GM19043 (cell line): ENCODE data around the gene TMEM132A.

Experiments
- ATAC-seq: cut with Tn5 transposase; IDR thresholded peaks from one replicate; pipeline ENCODE4 v1.9.1; 2021; ENCODE audit warnings: low read depth; ENCODE audit not compliant: unreplicated experiment

TMEM132A gene, protein sequence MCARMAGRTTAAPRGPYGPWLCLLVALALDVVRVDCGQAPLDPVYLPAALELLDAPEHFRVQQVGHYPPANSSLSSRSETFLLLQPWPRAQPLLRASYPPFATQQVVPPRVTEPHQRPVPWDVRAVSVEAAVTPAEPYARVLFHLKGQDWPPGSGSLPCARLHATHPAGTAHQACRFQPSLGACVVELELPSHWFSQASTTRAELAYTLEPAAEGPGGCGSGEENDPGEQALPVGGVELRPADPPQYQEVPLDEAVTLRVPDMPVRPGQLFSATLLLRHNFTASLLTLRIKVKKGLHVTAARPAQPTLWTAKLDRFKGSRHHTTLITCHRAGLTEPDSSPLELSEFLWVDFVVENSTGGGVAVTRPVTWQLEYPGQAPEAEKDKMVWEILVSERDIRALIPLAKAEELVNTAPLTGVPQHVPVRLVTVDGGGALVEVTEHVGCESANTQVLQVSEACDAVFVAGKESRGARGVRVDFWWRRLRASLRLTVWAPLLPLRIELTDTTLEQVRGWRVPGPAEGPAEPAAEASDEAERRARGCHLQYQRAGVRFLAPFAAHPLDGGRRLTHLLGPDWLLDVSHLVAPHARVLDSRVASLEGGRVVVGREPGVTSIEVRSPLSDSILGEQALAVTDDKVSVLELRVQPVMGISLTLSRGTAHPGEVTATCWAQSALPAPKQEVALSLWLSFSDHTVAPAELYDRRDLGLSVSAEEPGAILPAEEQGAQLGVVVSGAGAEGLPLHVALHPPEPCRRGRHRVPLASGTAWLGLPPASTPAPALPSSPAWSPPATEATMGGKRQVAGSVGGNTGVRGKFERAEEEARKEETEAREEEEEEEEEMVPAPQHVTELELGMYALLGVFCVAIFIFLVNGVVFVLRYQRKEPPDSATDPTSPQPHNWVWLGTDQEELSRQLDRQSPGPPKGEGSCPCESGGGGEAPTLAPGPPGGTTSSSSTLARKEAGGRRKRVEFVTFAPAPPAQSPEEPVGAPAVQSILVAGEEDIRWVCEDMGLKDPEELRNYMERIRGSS

DNA sequence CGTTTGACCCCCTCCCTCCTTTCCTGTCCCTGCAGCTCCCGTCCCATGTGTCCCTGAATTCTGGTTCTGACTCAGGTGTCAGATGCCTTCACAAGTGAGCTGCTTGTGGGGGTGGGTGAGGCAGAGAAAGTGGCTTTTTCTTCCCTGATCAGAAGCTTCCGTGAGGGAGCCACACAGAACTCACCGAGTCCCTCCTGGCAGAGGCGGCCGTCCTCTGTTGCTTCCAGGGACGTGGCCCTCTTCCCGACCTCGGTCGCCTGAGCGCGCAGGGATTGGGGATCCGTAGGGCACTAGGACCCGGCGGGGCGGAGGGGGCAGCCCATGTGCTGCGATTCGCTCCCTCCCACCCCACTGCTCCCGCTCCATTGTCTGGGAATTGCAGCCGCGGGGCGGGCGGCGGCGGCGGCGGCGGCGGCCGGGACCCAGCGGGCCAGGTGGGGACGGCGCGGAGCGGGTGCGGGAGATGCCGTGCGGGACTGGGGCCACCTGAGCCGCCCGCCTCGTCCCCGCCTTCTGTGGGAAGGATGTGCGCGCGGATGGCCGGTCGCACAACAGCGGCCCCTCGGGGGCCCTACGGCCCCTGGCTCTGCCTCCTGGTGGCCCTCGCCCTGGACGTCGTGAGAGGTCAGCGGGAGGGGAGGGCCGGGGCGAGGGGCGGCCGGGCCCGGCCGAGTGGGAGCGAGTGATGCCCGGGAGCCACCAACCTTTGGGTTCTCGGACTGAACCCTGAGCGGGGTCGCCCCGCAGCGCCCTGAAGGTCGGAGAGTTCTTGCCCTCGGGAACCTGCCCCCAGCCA lies at the start of gene TMEM132A:
TSS of gene TMEM132A (plus strand) at position 351 of the 796 bp plus-strand sequence. CDS start at position 525, 174 bp downstream.
- no peak for ATAC-seq

DNA sequence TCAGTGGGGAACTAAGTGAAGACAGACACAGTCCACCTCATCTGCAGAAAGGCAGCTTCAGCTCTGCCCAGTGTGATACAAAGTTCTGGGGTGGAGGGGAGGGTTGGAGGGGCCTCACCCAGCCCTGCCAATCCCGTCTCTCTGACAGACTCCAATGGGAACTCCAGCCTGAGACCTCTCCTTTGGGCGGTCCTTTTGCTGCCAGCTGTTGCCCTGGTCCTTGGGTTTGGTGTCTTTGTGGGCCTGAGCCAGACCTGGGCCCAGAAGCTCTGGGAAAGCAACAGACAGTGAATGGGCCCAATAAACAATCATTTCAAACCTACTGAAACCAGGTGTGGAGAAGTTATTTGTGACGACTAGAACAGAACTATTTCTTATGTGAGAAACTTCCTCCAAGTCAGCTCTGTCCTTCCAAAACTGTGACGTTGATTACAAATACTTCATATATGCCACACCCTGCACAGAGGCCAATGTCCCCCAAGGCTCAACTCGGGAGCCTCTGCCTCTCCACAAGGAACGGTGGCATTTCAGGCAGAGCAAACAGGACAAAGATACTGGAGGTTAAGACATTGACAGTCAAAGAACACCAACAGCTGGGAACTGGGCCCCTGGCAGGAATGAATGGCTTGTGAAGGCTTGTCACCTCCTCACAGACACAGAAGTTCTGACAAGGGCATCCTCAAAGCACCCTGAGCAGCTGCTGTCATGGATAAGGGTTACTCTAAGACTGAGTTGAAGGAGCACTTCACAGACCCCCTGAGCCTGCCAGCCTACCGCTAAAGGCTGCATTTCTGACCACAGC lies 48.7 kb upstream of the TMEM132A start:
- no peak for ATAC-seq

DNA sequence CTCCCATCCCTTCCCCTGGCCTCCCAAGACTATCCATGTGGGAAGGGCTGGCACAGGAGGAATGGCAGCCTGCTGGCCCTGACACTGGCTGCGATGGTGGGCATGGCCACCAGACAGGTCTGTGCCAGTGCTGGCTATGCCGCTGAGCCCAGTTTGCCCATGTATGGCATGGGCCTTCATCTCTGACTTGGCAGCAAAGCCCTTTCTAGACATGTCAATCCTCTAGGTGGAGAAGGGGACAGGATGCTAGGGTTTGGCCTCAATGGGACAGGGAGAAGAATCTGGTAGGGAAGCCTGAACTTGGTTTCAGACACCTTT lies 48.1 kb upstream of the TMEM132A start:
- ATAC-seq: no peak

DNA sequence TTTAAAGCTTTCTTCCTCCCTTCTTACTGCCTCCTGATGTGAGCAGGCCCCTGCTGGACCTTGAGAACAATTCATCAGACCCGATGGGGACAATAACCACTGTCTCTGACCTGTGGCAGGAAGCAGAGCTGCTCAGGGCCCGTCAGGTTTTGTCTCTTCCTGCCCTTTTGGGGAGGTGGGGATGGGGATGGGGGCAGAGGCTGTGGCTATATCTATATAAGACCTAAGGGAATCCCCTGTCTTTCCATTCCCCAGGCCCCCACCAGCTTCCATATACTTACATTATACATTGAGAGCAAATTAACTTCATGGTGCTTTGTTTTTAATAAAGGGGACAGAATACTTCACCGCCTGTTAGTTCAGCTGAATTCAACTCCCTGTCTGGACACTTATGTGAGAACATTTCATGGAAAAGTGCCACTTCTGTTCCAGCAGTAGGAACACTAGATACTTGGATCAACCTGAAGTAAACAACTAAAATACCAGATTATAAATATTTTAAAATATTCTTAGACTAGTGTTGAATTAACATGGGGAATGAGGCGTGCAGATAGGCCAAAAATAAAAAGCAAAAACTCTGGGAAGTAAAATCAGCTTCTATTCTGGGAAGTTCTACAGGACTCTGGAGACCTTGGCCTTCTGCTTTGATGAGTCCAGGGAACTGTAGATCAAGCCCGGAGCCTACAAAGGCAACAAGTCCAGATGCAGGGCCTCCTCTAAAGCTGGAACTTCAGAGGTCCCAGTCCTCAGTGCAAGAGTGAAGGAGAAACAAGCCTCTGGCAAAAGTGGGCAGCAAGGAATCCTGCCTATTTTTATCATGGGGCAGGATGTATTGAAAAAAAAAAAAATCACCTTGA lies 45.8 kb upstream of the TMEM132A start:
- ATAC-seq: no peak

DNA sequence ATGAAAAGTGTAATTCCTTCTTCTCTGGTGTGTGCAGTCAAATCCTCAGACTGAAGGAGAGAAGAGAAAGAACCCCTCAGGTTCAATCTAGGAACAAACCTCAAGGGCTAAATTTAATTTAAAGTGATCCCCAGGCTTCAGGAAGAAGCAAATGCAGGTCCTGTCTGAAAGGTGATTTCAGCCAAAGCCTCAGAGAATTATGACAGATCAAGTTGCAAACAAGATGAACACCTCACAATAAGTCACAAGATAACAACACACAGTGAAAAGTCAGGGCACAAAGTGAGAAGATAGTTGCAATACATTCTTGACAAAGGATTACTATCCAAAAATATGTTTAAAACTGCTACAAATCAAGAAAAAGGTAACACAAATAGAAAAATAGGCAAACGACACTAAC lies 45.2 kb upstream of the TMEM132A start:
- no peak for ATAC-seq

DNA sequence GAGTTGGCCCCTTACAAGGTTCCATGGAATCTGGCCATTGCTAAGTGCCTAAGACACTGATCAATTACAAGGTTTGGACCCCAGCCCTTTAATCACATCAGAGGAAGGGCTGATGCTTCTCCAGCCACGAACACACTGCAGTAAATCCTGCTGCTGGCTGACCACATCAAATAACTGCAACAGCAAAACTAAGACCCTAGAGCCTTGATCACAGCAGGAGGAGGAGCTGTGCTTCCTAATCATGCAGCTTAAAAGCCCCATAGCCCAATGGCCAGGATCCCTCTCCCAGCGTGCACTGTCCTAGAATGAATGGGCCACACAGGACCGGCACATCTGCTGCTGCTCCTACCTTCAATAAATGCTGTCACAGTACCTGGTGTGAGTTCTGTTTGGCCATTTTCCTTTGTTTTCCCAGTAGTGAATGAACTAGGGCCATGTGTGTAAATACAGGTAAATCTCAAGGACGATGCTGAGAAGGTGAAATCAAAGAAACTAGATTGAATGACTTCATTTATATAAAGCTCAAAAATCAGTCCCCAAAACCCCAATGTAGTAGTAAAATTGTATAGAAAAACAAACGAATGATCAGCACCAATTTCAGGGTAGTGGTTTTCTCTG lies 44.2 kb upstream of the TMEM132A start:
- ATAC-seq: no peak

DNA sequence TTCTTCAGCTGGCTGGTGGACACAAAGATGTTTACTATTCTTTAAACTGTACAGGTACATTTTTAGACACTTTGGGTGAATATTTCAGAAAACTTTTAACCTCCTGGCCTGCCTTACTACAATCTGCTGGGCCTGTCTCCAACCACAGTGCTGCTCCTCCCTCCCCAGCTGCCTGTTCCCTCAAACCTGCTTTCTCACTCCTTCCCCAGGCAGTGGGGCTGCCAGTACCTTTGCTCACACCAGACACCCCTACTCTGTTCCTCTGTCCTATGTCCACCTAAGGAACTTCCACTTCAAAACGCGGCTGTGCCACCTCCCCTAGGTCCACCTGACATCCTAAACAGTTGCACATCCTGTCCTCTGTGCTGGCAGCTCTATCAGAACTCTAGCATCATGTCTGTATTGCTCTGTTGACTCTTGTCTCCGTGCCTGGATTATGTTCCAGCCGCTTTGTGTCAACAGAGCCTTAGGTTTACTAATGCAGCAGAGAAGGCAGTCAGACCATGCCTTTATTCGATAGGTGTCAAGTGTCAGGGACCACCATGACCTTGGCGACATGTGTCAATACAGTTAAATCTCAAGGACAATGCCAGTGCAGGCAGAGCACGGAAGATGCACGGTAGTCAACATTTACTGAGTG lies 43.5 kb upstream of the TMEM132A start:
- ATAC-seq: no peak

DNA sequence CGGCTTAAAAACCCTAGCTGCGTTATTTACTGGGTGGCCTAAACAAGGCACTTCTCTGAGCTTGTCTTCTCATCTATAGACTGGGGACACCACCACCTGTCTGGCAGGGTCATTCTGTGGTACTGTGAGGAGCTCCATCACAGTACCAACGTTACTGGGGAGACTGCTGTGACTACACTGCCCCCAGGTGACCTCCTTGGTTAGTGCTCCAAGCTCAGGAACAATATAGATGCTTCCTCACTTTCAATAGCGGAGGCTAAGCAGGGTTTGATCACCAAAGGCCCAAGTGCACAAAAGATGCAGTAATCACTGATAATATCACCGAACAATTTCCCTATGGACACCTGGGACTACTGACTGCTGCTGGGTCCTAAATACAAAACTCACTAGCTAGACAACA lies 36.7 kb upstream of the TMEM132A start:
- ATAC-seq: no peak

DNA sequence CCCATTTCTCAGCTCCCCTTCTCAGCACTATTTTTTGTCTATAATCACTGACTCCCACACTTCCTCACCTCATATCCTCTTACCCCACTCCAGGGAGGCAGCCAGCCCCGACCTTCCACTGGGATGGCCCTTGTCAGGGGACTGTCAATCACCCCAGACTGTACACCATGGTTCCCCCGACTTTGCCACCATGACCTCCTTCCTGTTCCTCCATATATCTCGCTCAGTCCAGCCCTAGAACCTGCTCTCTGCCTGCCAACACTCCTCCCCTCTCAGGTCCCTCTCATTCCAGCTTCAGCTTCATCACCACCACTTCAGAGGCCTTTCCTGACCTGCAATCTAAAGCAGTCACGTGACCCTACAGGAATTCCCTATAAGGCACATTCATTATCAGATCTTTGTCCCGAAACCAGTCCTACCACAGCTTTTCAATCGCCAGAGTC lies 34.4 kb upstream of the TMEM132A start:
- ATAC-seq: no peak

DNA sequence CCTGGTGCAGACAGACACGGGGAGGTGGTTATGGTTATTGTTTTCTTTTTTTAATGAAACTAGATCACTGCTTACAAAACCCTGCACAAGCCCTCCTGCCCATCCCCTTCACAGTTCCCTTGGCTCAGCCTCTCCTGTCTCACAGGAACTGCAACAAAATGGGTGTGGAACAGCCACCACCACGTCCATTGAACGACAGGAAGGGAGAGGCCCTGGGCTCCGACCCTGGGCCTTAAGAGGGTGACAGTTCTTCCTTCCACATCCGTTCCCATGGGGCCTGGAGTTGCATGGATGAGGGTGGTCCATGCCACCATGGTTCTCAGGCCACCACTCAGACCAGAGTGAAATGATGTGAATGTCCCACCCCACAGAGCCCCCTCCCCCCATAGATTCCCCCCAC lies 33.6 kb upstream of the TMEM132A start:
- ATAC-seq: no peak

DNA sequence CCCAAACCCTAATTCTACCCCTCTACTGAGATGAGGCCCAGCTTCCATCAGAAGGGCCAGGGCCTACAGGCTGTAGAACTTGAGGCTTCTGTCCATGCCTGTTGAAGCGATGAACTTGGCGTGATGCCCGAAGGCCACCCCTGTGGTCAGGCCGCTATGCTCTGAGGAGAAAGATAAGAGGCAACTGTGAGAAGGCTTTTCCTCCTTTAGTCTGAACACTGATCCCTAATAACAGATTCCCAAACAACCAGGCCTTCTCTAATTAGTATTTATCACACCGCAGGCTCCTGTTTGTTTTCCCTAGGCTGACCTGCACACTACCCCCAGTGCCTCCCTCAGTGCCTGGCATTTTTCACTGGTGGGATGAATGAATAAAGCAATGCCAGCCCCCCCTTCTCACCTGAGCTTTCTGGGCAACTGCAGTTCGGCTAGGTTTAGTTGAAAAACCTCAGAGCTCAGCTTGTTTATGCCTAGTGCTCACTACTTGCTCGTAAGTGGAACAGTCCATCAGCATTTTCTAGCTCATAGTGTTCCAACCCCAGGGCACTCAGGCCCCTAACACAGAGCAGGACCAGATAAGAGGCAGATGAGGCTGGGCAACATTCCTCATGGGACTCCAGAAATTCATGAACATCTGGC lies 33.0 kb upstream of the TMEM132A start:
- no peak for ATAC-seq

DNA sequence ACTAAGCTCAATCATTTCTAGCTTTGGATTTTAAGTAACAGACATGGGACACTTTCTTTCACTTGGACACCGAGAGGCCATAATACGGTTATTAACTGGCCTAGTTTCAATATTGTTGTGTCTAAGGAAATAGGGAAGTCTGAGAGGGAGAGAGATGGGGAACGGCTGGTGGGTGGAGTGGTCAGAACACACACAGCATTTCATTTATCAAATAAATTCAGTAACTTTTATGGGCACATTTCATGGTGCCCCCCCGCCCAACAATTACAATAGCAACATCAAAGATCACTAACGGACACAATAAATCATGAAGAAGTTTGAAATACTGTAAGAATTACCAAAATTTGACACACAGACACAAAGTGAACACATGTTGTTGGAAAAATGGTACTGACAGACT lies 28.6 kb upstream of the TMEM132A start:
- no peak for ATAC-seq

DNA sequence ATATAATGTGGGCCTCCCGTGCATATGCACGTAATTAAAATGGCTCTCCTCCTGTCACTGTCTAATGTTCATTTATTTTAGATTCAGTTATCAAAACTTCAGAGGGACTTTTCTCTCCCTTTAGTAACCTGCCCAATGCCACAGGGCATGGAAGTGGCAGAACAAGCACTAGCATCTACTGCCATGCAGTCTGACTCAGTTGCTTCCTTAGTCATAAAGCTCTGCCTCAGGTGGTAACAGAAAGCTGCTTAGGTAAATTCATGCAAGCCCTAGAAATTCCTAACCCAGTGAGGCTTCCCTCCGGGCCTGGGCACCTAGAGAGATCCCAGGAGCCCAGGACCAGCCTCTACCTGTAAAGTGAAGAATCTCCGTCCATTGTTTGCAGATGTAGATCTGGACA lies 26.8 kb upstream of the TMEM132A start:
- ATAC-seq: no peak

DNA sequence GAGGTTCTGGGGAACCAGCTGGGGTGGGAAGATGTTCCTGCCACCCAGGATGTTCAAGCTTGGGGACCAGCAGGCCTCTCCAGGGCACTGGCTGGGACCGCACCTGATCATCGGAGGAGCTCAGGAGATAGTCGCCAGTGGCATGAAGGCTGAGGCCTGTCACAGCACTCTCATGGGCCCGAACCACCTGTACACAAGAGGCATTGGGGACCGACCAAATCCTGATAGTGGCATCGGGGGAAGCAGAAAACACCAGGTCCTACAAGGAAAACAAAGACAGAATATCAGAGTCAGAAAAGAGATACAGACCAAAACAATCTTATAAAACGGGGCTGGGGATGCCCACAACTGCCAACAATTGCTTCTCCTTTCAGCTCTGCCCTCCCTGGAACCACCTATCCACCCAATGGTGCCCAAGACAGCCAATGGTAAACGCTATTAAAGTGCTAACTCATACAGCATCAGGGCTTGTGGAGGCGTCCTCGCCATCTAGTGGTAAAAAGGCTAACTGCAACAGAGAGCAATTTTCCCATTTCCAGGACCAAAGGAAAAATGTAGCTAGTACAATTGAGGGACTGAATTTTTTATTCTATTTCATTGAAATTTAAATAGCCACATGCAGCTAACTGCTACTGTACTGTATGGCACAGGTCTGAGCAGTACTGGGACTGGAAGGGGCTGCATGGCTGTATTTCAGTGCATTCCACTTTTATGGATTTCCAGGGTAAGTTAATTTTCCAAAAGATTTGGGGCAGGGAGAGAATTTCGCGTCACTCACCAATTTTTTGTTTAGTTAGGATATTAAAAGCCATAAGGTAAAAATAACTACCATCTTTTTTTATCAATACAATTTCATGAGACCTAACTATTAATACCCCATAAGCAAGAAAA lies 25.0 kb upstream of the TMEM132A start:
- no peak for ATAC-seq

DNA sequence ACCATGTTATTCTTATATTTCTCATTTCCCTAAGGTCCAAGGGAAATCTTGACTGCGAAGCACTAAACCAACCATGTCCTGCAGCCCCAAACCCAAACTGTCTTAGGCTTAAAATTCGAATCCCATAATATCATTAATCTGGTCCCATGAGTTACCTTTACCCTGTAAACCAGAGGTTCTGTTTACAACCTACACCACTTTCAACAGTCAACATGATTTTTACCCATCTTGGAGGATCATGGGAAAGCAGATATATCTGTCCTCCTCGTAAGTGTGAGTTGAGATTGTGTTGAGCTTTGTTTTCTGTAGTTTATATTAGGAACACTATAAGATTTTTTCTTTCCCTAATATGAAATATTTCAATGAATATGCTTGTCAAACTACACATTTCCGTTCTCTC lies 24.3 kb upstream of the TMEM132A start:
- ATAC-seq: no peak

DNA sequence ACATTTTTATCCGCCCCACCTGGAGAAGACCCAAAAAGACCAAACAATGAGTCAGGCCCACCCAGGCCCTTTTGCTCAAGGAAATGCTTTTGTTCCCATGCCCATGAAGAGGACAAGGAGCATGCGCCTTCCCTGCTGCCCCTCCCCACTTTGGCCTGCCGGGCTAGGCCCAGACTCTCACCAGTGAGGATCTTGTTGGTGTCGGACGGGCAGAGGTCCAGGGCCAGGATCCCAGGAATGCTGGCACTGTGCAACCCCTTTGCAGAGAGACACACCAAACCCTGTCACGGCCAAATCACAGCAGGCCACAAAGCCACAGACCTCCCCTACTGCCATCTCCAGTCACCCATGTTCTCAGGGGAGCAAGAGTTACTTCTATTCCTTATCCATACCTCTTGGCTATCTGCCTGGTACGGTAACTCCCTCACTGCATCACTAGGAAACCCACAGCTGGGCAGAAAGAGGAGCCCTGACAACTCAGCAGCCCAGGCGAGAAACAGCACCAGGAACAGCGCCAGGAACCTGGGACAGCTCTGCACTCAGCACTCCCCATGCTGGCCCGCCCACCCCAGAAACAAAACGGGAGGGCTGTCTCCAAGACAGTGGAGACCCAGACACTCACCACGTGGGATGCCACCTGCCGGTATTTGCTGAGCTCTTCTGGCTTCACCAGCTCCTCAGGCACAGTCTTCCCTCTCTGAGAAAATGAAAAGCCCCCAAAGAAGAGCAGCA lies 23.4 kb upstream of the TMEM132A start:
- no peak for ATAC-seq
